GM12878 (cell line): ENCODE measurements around the gene RIOK1. TPM values are rescaled to one million over a fixed set of nuclear protein-coding genes. Genes with fewer than 3 reads are reported as not detected.

Experiments
- ATAC-seq: fragments of 200-7000 bp; cut with Tn5 transposase; 3 replicates; pipeline ENCODE4 v1.9.1; 2020; ENCODE audit warnings: mild to moderate bottlenecking, moderate library complexity
- BruUV-seq: library from RNA; stranded (reverse); fragments of 400-500 nt; replicated peaks from 2 replicates; lab custom pipeline; 2021; lab: Mats Ljungman, UMichigan
- CTCF ChIA-PET: fragments of 300-600 bp; sonication (Branson Sonifier 250); formaldehyde crosslinking; extraction: SDS; loops from one replicate; lab custom pipeline; 2021; ENCODE audit warnings: inconsistent platforms; lab: Yijun Ruan, JAX
- POLR2A ChIA-PET: fragments of 350-600 bp; formaldehyde crosslinking; extraction: SDS; loops from one replicate; lab custom pipeline; 2021; ENCODE audit warnings: inconsistent platforms; lab: Charles Lee
- RAD21 ChIA-PET: fragments of 300-600 bp; sonication (Branson Sonifier 250); formaldehyde crosslinking; loops from one replicate; lab custom pipeline; 2023; ENCODE audit warnings: antibody characterized with exemption; ENCODE audit not compliant: unreplicated experiment; lab: Charles Lee
- SMC1A ChIA-PET: fragments of 300-600 bp; sonication (Branson Sonifier 250); formaldehyde crosslinking; loops from one replicate; lab custom pipeline; 2023; ENCODE audit not compliant: unreplicated experiment, uncharacterized antibody; lab: Charles Lee
- DNase-seq: peaks from one replicate; pipeline ENCODE4 v3.0.0-alpha.2; 2011; ENCODE audit warnings: low read depth, low spot score
- FAIRE-seq: peaks from 3 replicates; lab custom pipeline; 2011; peaks lifted over from hg19 to GRCh38; lab: Jason Lieb, UNC
- H2AFZ ChIP-seq: 2 replicates; pipeline ENCODE4 v1.6.0; 2011; ENCODE audit warnings: low read depth, low read length, control low read depth; ENCODE audit not compliant: control insufficient read depth
- H3K27ac ChIP-seq: 2 replicates; pipeline ENCODE4 v1.5.1; 2011; ENCODE audit warnings: control low read depth; ENCODE audit not compliant: control insufficient read depth, insufficient read depth
- H3K27me3 ChIP-seq, 2 experiments: replicated peaks in 1 of 2; 2 replicates each; pipeline versions ENCODE4 v1.6.0 to v1.6.1; 2011; ENCODE audit warnings: low read length in 1 of 2; ENCODE audit not compliant: control insufficient read depth in 2 of 2, insufficient read depth in 2 of 2
- H3K36me3 ChIP-seq, 2 experiments: 2 replicates each; pipeline ENCODE4 v1.5.1; 2011; ENCODE audit warnings: low read length in 1 of 2; ENCODE audit not compliant: control insufficient read depth in 2 of 2, insufficient read depth in 2 of 2
- H3K4me1 ChIP-seq: 2 replicates; pipeline ENCODE4 v1.6.1; 2011; ENCODE audit warnings: mild to moderate bottlenecking, low read length, moderate library complexity, mixed read lengths; ENCODE audit not compliant: control insufficient read depth, insufficient read depth
- H3K4me2 ChIP-seq: 2 replicates; pipeline ENCODE4 v1.6.0; 2011; ENCODE audit warnings: control low read depth; ENCODE audit not compliant: control insufficient read depth, insufficient read depth
- H3K4me3 ChIP-seq: fragments of 200-600 bp; sonication (generic); 2 replicates; pipeline ENCODE4 v1.5.1; 2016
- H3K79me2 ChIP-seq: 2 replicates; pipeline ENCODE4 v1.6.0; 2011; ENCODE audit warnings: low read length; ENCODE audit not compliant: control insufficient read depth, insufficient read depth
- H3K9ac ChIP-seq: 2 replicates; pipeline ENCODE4 v1.8.0; 2011; ENCODE audit warnings: low read length, control low read depth, mixed read lengths; ENCODE audit not compliant: control insufficient read depth, insufficient read depth
- H3K9me3 ChIP-seq: replicated peaks from 3 replicates; pipeline ENCODE4 v1.5.1; 2011; ENCODE audit warnings: mild to moderate bottlenecking, low read length; ENCODE audit not compliant: control insufficient read depth, insufficient read depth
- H4K20me1 ChIP-seq: 2 replicates; pipeline ENCODE4 v1.6.0; 2011; ENCODE audit not compliant: control insufficient read depth, insufficient read depth
- BMI1 ChIP-seq: fragments of 450-650 bp; IDR thresholded peaks from 2 replicates; pipeline ENCODE4 v1.6.1; 2016; ENCODE audit warnings: mild to moderate bottlenecking, moderate library complexity, borderline replicate concordance
- EGR1 ChIP-seq, 2 experiments: IDR thresholded peaks; 1 replicate in 1 of 2; 2 replicates in 1 of 2; pipeline ENCODE4 v1.6.1; 2011 to 2012; ENCODE audit warnings: low read depth in 2 of 2, low read length in 2 of 2, borderline replicate concordance in 1 of 2, mild to moderate bottlenecking in 1 of 2, moderate library complexity in 1 of 2
- GATAD2B ChIP-seq: fragments of 450-650 bp; conservative IDR thresholded peaks from 2 replicates; pipeline ENCODE4 v1.6.1; 2017; ENCODE audit warnings: low read depth, mild to moderate bottlenecking, moderate library complexity
- SKIL ChIP-seq: fragments of 450-650 bp; IDR thresholded peaks from 2 replicates; pipeline ENCODE4 v1.6.1; 2017; ENCODE audit warnings: mild to moderate bottlenecking, low read depth, inconsistent platforms; ENCODE audit not compliant: poor library complexity, severe bottlenecking
- SRF ChIP-seq, 2 experiments: IDR thresholded peaks; 2 replicates each; pipeline ENCODE4 v1.6.1; 2011; ENCODE audit warnings: low read depth in 2 of 2, low read length in 2 of 2, mild to moderate bottlenecking in 1 of 2, moderate library complexity in 1 of 2
- ZSCAN29 ChIP-seq: fragments of 450-650 bp; IDR thresholded peaks from 2 replicates; pipeline ENCODE4 v1.6.1; 2017; ENCODE audit warnings: mild to moderate bottlenecking, moderate library complexity
- WGBS: methylation state at CpG from one replicate; pipeline ENCODE4 v1.1.6; 2016; ENCODE audit warnings: low lambda C conversion rate; ENCODE audit not compliant: insufficient replicate concordance, insufficient coverage; ENCODE audit errors: missing lambda C conversion rate; 5-methylcytosine and 5-hydroxymethylcytosine counted together
- in situ Hi-C: fragments of 300-500 bp; cut with MboI; formaldehyde crosslinking; loops from 9 replicates; pipeline ENCODE4 v1.14.3; 2018; ENCODE audit warnings: mixed read lengths
- intact Hi-C: fragments of 100-400 bp; cut with micrococcal nuclease; formaldehyde crosslinking; loops from one replicate; pipeline ENCODE4 v1.14.2; 2022; ENCODE audit not compliant: unreplicated experiment
- polyA plus RNA-seq, 11 experiments: library from polyadenylated mRNA; depleted of rRNA in 4 of 11; unstranded in 6 of 11; stranded (reverse) in 5 of 11; fragments of >200 nt; fragmentation: Nextera tagmentation in 4 of 11; fragmentation: Illumina TruSeq in 1 of 11; extraction: Ambion mirVana in 4 of 11; extraction: Trizol in 1 of 11; gene quantifications; 1 replicate in 1 of 11; 2 replicates in 10 of 11; pipeline versions ENCODE4 v1.2.1 to v1.2.3, GENCODE V29; 2011 to 2016; ENCODE audit warnings: inconsistent platforms in 2 of 11, missing spikeins in 2 of 11, low read depth in 1 of 11
- total RNA-seq, 4 experiments: library from RNA; depleted of rRNA in 3 of 4; stranded (reverse); fragments of >200 nt in 3 of 4; fragmentation: Illumina TruSeq in 1 of 4; extraction: Trizol in 1 of 4; gene quantifications; 2 replicates each; pipeline versions ENCODE4 v1.2.1 to v1.2.3, GENCODE V29; 2013 to 2021
- TF ChIP-seq, protein P1 (sequence below): fragments of 450-650 bp; IDR thresholded peaks from 2 replicates; pipeline ENCODE4 v1.6.1; 2017; ENCODE audit warnings: antibody characterized with exemption, mild to moderate bottlenecking, moderate library complexity
- TF ChIP-seq, protein P2 (sequence below): fragments of 450-650 bp; IDR thresholded peaks from 2 replicates; pipeline ENCODE4 v1.6.1; 2014; ENCODE audit warnings: mild to moderate bottlenecking

Gene RIOK1
- total and polyA plus RNA-seq, 10 of the 15 experiments (the other 5 are each of a cell fraction or from before 2014, with no cell fraction given): 16.1 to 44.6 (median 33.7) TPM

GRCh38 chr6:7410851-7411250, 21.2 kb downstream of the RIOK1 start:
- FAIRE-seq (no peak), DNase-seq (no peak), ATAC-seq (no peak)
- no peak overlapping the region for H3K4me3 ChIP-seq
- H3K27me3 ChIP-seq: no peaks in the 10 kb centered on the region
- H3K4me1 ChIP-seq: no peaks in the 10 kb centered on the region
- no peaks in the 10 kb centered on the region for H4K20me1 ChIP-seq
- no TSS peak for BruUV-seq
- 88% methylated on average over 4 of the region's 4 CpGs for WGBS
- peaks cover 11 to 46% of the 10 kb centered on the region in 2 experiments for H3K36me3 ChIP-seq
- H3K4me2 ChIP-seq: no peak overlapping the region
- CTCF ChIA-PET: interaction anchor here (0.8 to 1.3 kb wide), 2 partner anchors 15 to 714 kb away, joined by 3 read pairs; no protein-coding TSS in a partner anchor
- in situ Hi-C loops (no loop called here), intact Hi-C loops (no loop called here)
- no peaks in the 10 kb centered on the region for H3K79me2 ChIP-seq
- RAD21 ChIA-PET: interaction anchor here (0.9 kb wide), 1 partner anchor 552 kb away, joined by 3 read pairs; no protein-coding TSS in a partner anchor
- no peak overlapping the region for H3K27ac ChIP-seq
- H3K9me3 ChIP-seq: no peaks in the 10 kb centered on the region
- SMC1A ChIA-PET: interaction anchor here (1.2 to 1.5 kb wide), 3 partner anchors 14 to 21 kb away, joined by 3 to 4 read pairs (median 4); partner anchors contain the start of gene RIOK1
- no peak overlapping the region for H3K9ac ChIP-seq
- POLR2A ChIA-PET: no interaction called here
- TF ChIP-seq SRF (IDR thresholded peaks at IDR 0.05; ENCODE audit: low read depth in 2 of 2, low read length in 2 of 2): no peak
- no peak for TF ChIP-seq SKIL
- no peak for TF ChIP-seq GATAD2B
- TF ChIP-seq, protein P1, sequence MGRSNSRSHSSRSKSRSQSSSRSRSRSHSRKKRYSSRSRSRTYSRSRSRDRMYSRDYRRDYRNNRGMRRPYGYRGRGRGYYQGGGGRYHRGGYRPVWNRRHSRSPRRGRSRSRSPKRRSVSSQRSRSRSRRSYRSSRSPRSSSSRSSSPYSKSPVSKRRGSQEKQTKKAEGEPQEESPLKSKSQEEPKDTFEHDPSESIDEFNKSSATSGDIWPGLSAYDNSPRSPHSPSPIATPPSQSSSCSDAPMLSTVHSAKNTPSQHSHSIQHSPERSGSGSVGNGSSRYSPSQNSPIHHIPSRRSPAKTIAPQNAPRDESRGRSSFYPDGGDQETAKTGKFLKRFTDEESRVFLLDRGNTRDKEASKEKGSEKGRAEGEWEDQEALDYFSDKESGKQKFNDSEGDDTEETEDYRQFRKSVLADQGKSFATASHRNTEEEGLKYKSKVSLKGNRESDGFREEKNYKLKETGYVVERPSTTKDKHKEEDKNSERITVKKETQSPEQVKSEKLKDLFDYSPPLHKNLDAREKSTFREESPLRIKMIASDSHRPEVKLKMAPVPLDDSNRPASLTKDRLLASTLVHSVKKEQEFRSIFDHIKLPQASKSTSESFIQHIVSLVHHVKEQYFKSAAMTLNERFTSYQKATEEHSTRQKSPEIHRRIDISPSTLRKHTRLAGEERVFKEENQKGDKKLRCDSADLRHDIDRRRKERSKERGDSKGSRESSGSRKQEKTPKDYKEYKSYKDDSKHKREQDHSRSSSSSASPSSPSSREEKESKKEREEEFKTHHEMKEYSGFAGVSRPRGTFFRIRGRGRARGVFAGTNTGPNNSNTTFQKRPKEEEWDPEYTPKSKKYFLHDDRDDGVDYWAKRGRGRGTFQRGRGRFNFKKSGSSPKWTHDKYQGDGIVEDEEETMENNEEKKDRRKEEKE: no peak
- TF ChIP-seq EGR1 (IDR thresholded peaks at IDR 0.05; ENCODE audit: borderline replicate concordance in 1 of 2, low read depth in 2 of 2, low read length in 2 of 2): no peak
- TF ChIP-seq, protein P2, sequence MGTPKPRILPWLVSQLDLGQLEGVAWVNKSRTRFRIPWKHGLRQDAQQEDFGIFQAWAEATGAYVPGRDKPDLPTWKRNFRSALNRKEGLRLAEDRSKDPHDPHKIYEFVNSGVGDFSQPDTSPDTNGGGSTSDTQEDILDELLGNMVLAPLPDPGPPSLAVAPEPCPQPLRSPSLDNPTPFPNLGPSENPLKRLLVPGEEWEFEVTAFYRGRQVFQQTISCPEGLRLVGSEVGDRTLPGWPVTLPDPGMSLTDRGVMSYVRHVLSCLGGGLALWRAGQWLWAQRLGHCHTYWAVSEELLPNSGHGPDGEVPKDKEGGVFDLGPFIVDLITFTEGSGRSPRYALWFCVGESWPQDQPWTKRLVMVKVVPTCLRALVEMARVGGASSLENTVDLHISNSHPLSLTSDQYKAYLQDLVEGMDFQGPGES: no peak
- no peak for TF ChIP-seq ZSCAN29
- no peak for TF ChIP-seq BMI1
- no peak overlapping the region for H2AFZ ChIP-seq
